ENCODE data around the gene GREB1L. TPM values are rescaled to one million over a fixed set of nuclear protein-coding genes. Genes with fewer than 3 reads are reported as not detected.

GREB1L gene
- total RNA-seq, 1 donor: 25.0 TPM

- no peak for TF ChIP-seq CTCF (IDR thresholded peaks at IDR 0.05; ENCODE audit: insufficient read depth, low read depth, low read length)
- H3K4me3 ChIP-seq (ENCODE audit: low read depth, low read length): no peak overlapping the region
Measured at GRCh38 chr18:21327101-21327500, 85.1 kb downstream of the GREB1L start.

GRCh38 chr18:21330122-21330701, 88.2 kb downstream of the GREB1L start:
- TF ChIP-seq CTCF (IDR thresholded peaks at IDR 0.05; ENCODE audit: insufficient read depth, low read depth, low read length): no peak
- peak; percentile 66 for DNase-seq (ENCODE audit: low read depth)
- no peak overlapping the region for H3K4me3 ChIP-seq (ENCODE audit: low read depth, low read length)

More at GRCh38 chr18:21327101-21327500, 85.1 kb downstream of the GREB1L start:
- no peak for DNase-seq (ENCODE audit: low read depth)

- no peak overlapping the region for H3K4me3 ChIP-seq (ENCODE audit: low read depth, low read length)
- TF ChIP-seq CTCF (IDR thresholded peaks at IDR 0.05; ENCODE audit: insufficient read depth, low read depth, low read length): no peak
- DNase-seq (ENCODE audit: low read depth): no peak
Measured at GRCh38 chr18:21331065-21331464, 89.0 kb downstream of the GREB1L start.

GRCh38 chr18:21335927-21336488, 94.0 kb downstream of the GREB1L start:
- no peak for TF ChIP-seq CTCF (IDR thresholded peaks at IDR 0.05; ENCODE audit: insufficient read depth, low read depth, low read length)
- DNase-seq (ENCODE audit: low read depth): no peak
- H3K4me3 ChIP-seq (ENCODE audit: low read depth, low read length): no peak overlapping the region

- H3K4me3 ChIP-seq (ENCODE audit: low read depth, low read length): no peak overlapping the region
- no peak for DNase-seq (ENCODE audit: low read depth)
- TF ChIP-seq CTCF (IDR thresholded peaks at IDR 0.05; ENCODE audit: insufficient read depth, low read depth, low read length): no peak
Measured at GRCh38 chr18:21336846-21337245, 94.8 kb downstream of the GREB1L start.

- no peak for DNase-seq (ENCODE audit: low read depth)
- TF ChIP-seq CTCF (IDR thresholded peaks at IDR 0.05; ENCODE audit: insufficient read depth, low read depth, low read length): no peak
- H3K4me3 ChIP-seq (ENCODE audit: low read depth, low read length): no peak overlapping the region
Measured at GRCh38 chr18:21341141-21341540, 99.1 kb downstream of the GREB1L start.

GRCh38 chr18:21342372-21342771, 100.3 kb downstream of the GREB1L start:
- DNase-seq (ENCODE audit: low read depth): no peak
- H3K4me3 ChIP-seq (ENCODE audit: low read depth, low read length): no peak overlapping the region
- no peak for TF ChIP-seq CTCF (IDR thresholded peaks at IDR 0.05; ENCODE audit: insufficient read depth, low read depth, low read length)
